ENCODE measurements around the gene EPHB4. TPM values are rescaled to one million over a fixed set of nuclear protein-coding genes. Genes with fewer than 3 reads are reported as not detected.

EPHB4 gene
- total RNA-seq, 1 donor, result 82.0 TPM

- DNase-seq (ENCODE audit: low read depth), result no peak
- TF ChIP-seq CTCF (IDR thresholded peaks at IDR 0.05; ENCODE audit: insufficient read depth, low read depth, low read length), result no peak
- no peak overlapping the region for H3K4me3 ChIP-seq (ENCODE audit: low read depth, low read length)
Measured at GRCh38 chr7:100783804-100784203, 43.5 kb downstream of the EPHB4 start.

GRCh38 chr7:100781255-100781654 is 46.1 kb downstream of the EPHB4 start:
- no peak for DNase-seq (ENCODE audit: low read depth)
- no peak for TF ChIP-seq CTCF (IDR thresholded peaks at IDR 0.05; ENCODE audit: insufficient read depth, low read depth, low read length)
- no peak overlapping the region for H3K4me3 ChIP-seq (ENCODE audit: low read depth, low read length)

GRCh38 chr7:100779359-100779758 is 48.0 kb downstream of the EPHB4 start:
- no peak overlapping the region for H3K4me3 ChIP-seq (ENCODE audit: low read depth, low read length)
- no peak for DNase-seq (ENCODE audit: low read depth)
- no peak for TF ChIP-seq CTCF (IDR thresholded peaks at IDR 0.05; ENCODE audit: insufficient read depth, low read depth, low read length)

GRCh38 chr7:100778061-100778621 is 49.2 kb downstream of the EPHB4 start:
- H3K4me3 ChIP-seq (ENCODE audit: low read depth, low read length), result no peak overlapping the region
- DNase-seq (ENCODE audit: low read depth), result peak; percentile 22
- no peak for TF ChIP-seq CTCF (IDR thresholded peaks at IDR 0.05; ENCODE audit: insufficient read depth, low read depth, low read length)

GRCh38 chr7:100773491-100773890 is 53.8 kb downstream of the EPHB4 start:
- TF ChIP-seq CTCF (IDR thresholded peaks at IDR 0.05; ENCODE audit: insufficient read depth, low read depth, low read length), result no peak
- H3K4me3 ChIP-seq (ENCODE audit: low read depth, low read length), result no peak overlapping the region
- no peak for DNase-seq (ENCODE audit: low read depth)

GRCh38 chr7:100768784-100769183 is 58.5 kb downstream of the EPHB4 start:
- H3K4me3 ChIP-seq (ENCODE audit: low read depth, low read length), result no peak overlapping the region
- no peak for DNase-seq (ENCODE audit: low read depth)
- no peak for TF ChIP-seq CTCF (IDR thresholded peaks at IDR 0.05; ENCODE audit: insufficient read depth, low read depth, low read length)

GRCh38 chr7:100765250-100765649 is 62.1 kb downstream of the EPHB4 start:
- H3K4me3 ChIP-seq (ENCODE audit: low read depth, low read length), result no peak overlapping the region
- no peak for DNase-seq (ENCODE audit: low read depth)
- TF ChIP-seq CTCF (IDR thresholded peaks at IDR 0.05; ENCODE audit: insufficient read depth, low read depth, low read length), result no peak
